ENCODE data around the gene ATP11A. TPM values are rescaled to one million over a fixed set of nuclear protein-coding genes. Genes with fewer than 3 reads are reported as not detected.

Gene ATP11A
- total and polyA plus RNA-seq, 9 of the 15 experiments (the other 6 are each of a cell fraction or from before 2014, with no cell fraction given): 0.38 to 34.2 (median 4.2) TPM

GRCh38 chr13:112928020-112928971 lies 238.5 kb downstream of the ATP11A start (continued):
- TF ChIP-seq ZBTB9 (CRISPR knock-in tag; IDR thresholded peaks at IDR 0.05): no peak
- no peak for TF ChIP-seq BACH1 (tag; IDR thresholded peaks at IDR 0.05)

GRCh38 chr13:112928972-112929782 lies 239.3 kb downstream of the ATP11A start:
- Histone ChIP-seq H3K4me2 (ENCODE audit: insufficient read depth, low read length) (no peak overlapping the region), H3K27ac (ENCODE audit: extremely low read depth, low read depth, low read length) (no peak overlapping the region)
- FAIRE-seq: no peak

More at GRCh38 chr13:112928972-112929782, 239.3 kb downstream of the ATP11A start:
- 3% methylated on average over 21 of the region's 21 CpGs for WGBS (ENCODE audit: insufficient coverage, low coverage, missing lambda C conversion rate)
- in situ Hi-C loops (cut with MboI) (loop anchor here (25.0 kb wide), 1 partner anchor 458 kb away; no protein-coding TSS in a partner anchor), intact Hi-C loops (cut with micrococcal nuclease) (no loop called here)
- ATAC-seq (no peak), DNase-seq (ENCODE audit: extremely low read depth in 1 of 4, low spot score in 3 of 4) (no peak)
- Histone ChIP-seq H3K9ac (ENCODE audit: insufficient read depth in 1 of 2, low read depth in 2 of 2, low read length in 2 of 2) (no peak overlapping the region), H3K4me3 (no peak overlapping the region), H3K4me1 (replicated peaks in 1 of 2; ENCODE audit: control insufficient read depth in 2 of 2, insufficient read depth in 2 of 2, low read length in 2 of 2) (no peaks in the 10 kb centered on the region; a peak in 1 of 5 replicates), H4K20me1 (replicated peaks; ENCODE audit: control insufficient read depth, insufficient read depth, low read length) (no peaks in the 10 kb centered on the region), H3K79me2 (ENCODE audit: control insufficient read depth, insufficient read depth, low read length) (no peaks in the 10 kb centered on the region), H3K9me1 (ENCODE audit: control insufficient read depth, insufficient read depth, low read length) (no peaks in the 10 kb centered on the region), H2AFZ (ENCODE audit: low read depth, low read length) (no peak overlapping the region), H3K9me3 (replicated peaks; ENCODE audit: control insufficient read depth, insufficient read depth, low read depth, low read length) (no peaks in the 10 kb centered on the region; the same call in 1 of the 2 replicates), H3K27me3 (ENCODE audit: control insufficient read depth in 2 of 2, insufficient read depth in 2 of 2, low read length in 2 of 2) (peaks cover 5 to 41% of the 10 kb centered on the region in 2 experiments; a peak in 4 of 5 replicates), H3K36me3 (ENCODE audit: control insufficient read depth, insufficient read depth, low read length) (no peaks in the 10 kb centered on the region)
- no TSS peak for BruUV-seq (replicated peaks)
- POLR2A ChIA-PET: no interaction called here
- TF ChIP-seq NFIC (IDR thresholded peaks at IDR 0.05) (peak; percentile 70), SMARCE1 (IDR thresholded peaks at IDR 0.05) (no peak), CBFA2T3 (IDR thresholded peaks at IDR 0.05) (no peak), SIRT6 (IDR thresholded peaks at IDR 0.05; ENCODE audit: low read depth, low read length) (no peak), CHAMP1 (IDR thresholded peaks at IDR 0.05) (no peak), GTF2B (IDR thresholded peaks at IDR 0.05; ENCODE audit: extremely low read depth, insufficient read length) (no peak), HBP1 (CRISPR knock-in tag; IDR thresholded peaks at IDR 0.05) (no peak), CEBPB (tag; IDR thresholded peaks at IDR 0.05) (no peak), NFIX (CRISPR knock-in tag; IDR thresholded peaks at IDR 0.05; ENCODE audit: low read depth) (peak; percentile 33; the same call in 1 of the 2 replicates), MECOM (CRISPR knock-in tag; IDR thresholded peaks at IDR 0.05) (no peak)
- CTCF ChIA-PET (ENCODE audit: low intra/inter-chr PET ratio): no interaction called here
